Measurements from ENCODE around the gene GPI. TPM values are rescaled to one million over a fixed set of nuclear protein-coding genes. Genes with fewer than 3 reads are reported as not detected.
A peak's percentile ranks its signal among the peaks of the same experiment; 100 is the strongest.

GPI gene
- total RNA-seq, 1 experiment from 2014 or later: 263 TPM

DNA sequence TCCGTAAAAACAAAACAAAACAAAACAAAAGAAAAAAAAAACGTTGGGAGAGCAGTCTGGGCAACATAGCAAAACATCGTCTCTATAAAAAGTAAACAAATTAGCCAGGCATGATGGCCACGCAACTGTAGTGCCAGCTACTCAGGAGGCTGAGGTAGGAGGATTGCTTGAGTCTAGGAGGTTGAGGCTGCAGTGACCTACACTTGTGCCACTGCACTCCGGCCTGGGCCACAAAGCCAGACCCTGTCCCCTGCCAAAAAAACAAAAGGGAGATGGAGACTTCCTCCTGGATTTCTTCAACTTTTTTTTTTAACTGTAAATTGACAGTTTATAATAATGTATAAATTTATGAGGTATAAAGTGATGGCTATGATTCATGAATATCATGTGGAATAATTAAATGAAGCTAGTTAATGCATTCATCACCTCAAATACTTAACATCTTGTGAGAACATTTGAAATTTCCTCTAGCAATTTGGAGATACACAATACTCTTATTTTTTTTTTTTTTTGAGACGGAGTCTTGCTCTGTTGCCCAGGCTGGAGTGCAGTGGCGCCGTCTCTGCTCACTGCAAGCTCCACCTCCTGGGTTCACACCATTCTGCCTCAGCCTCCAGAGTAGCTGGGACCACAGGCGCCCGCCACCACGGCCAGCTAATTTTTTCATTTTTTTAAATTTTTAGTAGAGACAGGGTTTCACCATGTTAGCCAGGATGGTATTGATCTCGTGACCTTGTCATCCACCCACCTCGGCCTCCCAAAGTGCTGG, 41.1 kb downstream of the GPI start:
- Histone ChIP-seq H3K9me3 (ENCODE audit: low read length) (no peaks in the 10 kb centered on the region), H3K36me3 (ENCODE audit: low read depth, low read length) (peaks cover 9% of the 10 kb centered on the region; the same call in 1 of the 2 replicates), H3K9me2 (replicated peaks; ENCODE audit: low read length) (no peaks in the 10 kb centered on the region), H3K79me2 (ENCODE audit: low read length) (peaks cover 43% of the 10 kb centered on the region), H3K4me3 (ENCODE audit: low read length) (peak overlapping the region; percentile 93; the same call in 1 of the 2 replicates), H2AFZ (ENCODE audit: low read length) (no peak overlapping the region), H3K4me1 (ENCODE audit: insufficient read depth, low read length) (no peaks in the 10 kb centered on the region), H3K9ac (ENCODE audit: low read length) (no peak overlapping the region), H3K4me2 (ENCODE audit: low read length) (peak overlapping the region; percentile 93; the same call in 1 of the 2 replicates), H3K27me3 (ENCODE audit: low read length) (no peaks in the 10 kb centered on the region), H4K20me1 (ENCODE audit: low read length) (0 out of 2 replicates have a peak, but pooled peaks cover 3% of the 10 kb centered on the region), H3K27ac (ENCODE audit: low read length) (no peak overlapping the region), H3F3A (ENCODE audit: low read length, unreplicated experiment) (no peaks in the 10 kb centered on the region)
- ATAC-seq: no peak
- TF ChIP-seq EZH2 (IDR thresholded peaks at IDR 0.05; ENCODE audit: low read length, unreplicated experiment) (no peak), EZH2phosphoT487 (IDR thresholded peaks at IDR 0.05; ENCODE audit: borderline replicate concordance, low read length) (no peak)
- TF ChIP-seq, protein P1, sequence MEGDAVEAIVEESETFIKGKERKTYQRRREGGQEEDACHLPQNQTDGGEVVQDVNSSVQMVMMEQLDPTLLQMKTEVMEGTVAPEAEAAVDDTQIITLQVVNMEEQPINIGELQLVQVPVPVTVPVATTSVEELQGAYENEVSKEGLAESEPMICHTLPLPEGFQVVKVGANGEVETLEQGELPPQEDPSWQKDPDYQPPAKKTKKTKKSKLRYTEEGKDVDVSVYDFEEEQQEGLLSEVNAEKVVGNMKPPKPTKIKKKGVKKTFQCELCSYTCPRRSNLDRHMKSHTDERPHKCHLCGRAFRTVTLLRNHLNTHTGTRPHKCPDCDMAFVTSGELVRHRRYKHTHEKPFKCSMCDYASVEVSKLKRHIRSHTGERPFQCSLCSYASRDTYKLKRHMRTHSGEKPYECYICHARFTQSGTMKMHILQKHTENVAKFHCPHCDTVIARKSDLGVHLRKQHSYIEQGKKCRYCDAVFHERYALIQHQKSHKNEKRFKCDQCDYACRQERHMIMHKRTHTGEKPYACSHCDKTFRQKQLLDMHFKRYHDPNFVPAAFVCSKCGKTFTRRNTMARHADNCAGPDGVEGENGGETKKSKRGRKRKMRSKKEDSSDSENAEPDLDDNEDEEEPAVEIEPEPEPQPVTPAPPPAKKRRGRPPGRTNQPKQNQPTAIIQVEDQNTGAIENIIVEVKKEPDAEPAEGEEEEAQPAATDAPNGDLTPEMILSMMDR (conservative IDR thresholded peaks at IDR 0.05; ENCODE audit: low read depth, low read length): no peak
- intact Hi-C loops (cut with micrococcal nuclease): no loop called here
- ChIA-PET CTCF (no interaction called here), POLR2A (ENCODE audit: unreplicated experiment) (no interaction called here)
- no peak for DNase-seq
- BruUV-seq (replicated peaks): TSS peak; percentile 19

DNA sequence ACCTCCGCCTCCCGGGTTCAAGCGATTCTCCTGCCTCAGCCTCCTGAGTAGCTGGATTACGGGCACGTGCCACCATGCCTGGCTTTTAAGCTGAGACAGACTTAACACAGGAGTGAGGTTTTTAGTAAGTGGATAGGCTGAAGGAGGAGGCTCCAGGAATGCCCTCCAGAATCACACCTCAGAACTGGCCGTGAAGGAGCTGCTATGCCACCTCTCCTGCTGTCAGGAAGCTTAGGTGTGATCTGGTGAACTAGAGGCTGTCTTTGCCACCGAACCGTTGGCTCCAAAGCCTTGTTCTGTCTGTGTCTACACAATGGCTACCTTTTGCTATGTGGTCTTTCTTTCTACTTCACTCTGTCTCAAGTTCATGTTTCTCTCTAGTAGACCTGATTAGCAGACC, 43.4 kb downstream of the GPI start:
- H4K20me1 ChIP-seq (ENCODE audit: low read length): 0 out of 2 replicates have a peak, but pooled peaks cover 3% of the 10 kb centered on the region
- no peaks in the 10 kb centered on the region for H3F3A ChIP-seq (ENCODE audit: low read length, unreplicated experiment)
- no peaks in the 10 kb centered on the region for H3K4me1 ChIP-seq (ENCODE audit: insufficient read depth, low read length)
- no peaks in the 10 kb centered on the region for H3K9me2 ChIP-seq (replicated peaks; ENCODE audit: low read length)
- TF ChIP-seq EZH2phosphoT487 (IDR thresholded peaks at IDR 0.05; ENCODE audit: borderline replicate concordance, low read length) (no peak), EZH2 (IDR thresholded peaks at IDR 0.05; ENCODE audit: low read length, unreplicated experiment) (no peak)
- TF ChIP-seq, protein P1 (conservative IDR thresholded peaks at IDR 0.05; ENCODE audit: low read depth, low read length): no peak
- CTCF ChIA-PET: no interaction called here
- no peaks in the 10 kb centered on the region for H3K9me3 ChIP-seq (ENCODE audit: low read length)
- no peak for DNase-seq
- H2AFZ ChIP-seq (ENCODE audit: low read length): no peak overlapping the region
- H3K4me2 ChIP-seq (ENCODE audit: low read length): no peak overlapping the region
- no peak for ATAC-seq
- peaks cover 9% of the 10 kb centered on the region; the same call in 1 of the 2 replicates for H3K36me3 ChIP-seq (ENCODE audit: low read depth, low read length)
- no peak overlapping the region for H3K9ac ChIP-seq (ENCODE audit: low read length)
- POLR2A ChIA-PET (ENCODE audit: unreplicated experiment): no interaction called here
- no peak overlapping the region for H3K4me3 ChIP-seq (ENCODE audit: low read length)
- H3K79me2 ChIP-seq (ENCODE audit: low read length): peaks cover 43% of the 10 kb centered on the region
- intact Hi-C loops (cut with micrococcal nuclease): no loop called here
- H3K27me3 ChIP-seq (ENCODE audit: low read length): no peaks in the 10 kb centered on the region
- no TSS peak for BruUV-seq (replicated peaks)
- H3K27ac ChIP-seq (ENCODE audit: low read length): no peak overlapping the region

All from PC-3 (cell line).